Esophagus squamous epithelium (tissue), 5 donors: ENCODE data around the gene PSMA7. TPM values are rescaled to one million over a fixed set of nuclear protein-coding genes. Genes with fewer than 3 reads are reported as not detected.
A peak's percentile ranks its signal among the peaks of the same experiment; 100 is the strongest.

Source experiments
- DNase-seq: peaks from one replicate; lab custom pipeline; 2025; lab: John Stamatoyannopoulos, UW
- H3K27ac ChIP-seq, 4 donors: fragments of 200-600 bp; sonication (generic); one replicate each; pipeline ENCODE4 v1.5.1; 2016 to 2019; ENCODE audit warnings: mild to moderate bottlenecking in 1 of 4
- H3K27me3 ChIP-seq, 4 donors: fragments of 200-600 bp; sonication (generic); 1 replicate in 3 of 4; 2 replicates in 1 of 4; pipeline versions ENCODE4 v1.5.1 to v1.6.0; 2017 to 2021; ENCODE audit warnings: antibody characterized with exemption in 1 of 4
- H3K36me3 ChIP-seq, 3 donors: fragments of 200-600 bp; sonication (generic); one replicate each; pipeline ENCODE4 v1.5.1; 2016 to 2019
- H3K4me1 ChIP-seq, 3 donors: fragments of 200-600 bp; sonication (generic); one replicate each; pipeline ENCODE4 v1.5.1; 2017 to 2019
- H3K4me3 ChIP-seq, 4 donors: fragments of 200-600 bp; sonication (generic); 1 replicate in 3 of 4; 2 replicates in 1 of 4; pipeline ENCODE4 v1.5.1; 2016 to 2019; ENCODE audit warnings: mild to moderate bottlenecking in 2 of 4, moderate library complexity in 1 of 4
- H3K9me3 ChIP-seq, 3 donors: fragments of 200-600 bp; sonication (generic); one replicate each; pipeline ENCODE4 v1.5.1; 2016 to 2019
- CTCF ChIP-seq, 6 experiments: fragments of 450-650 bp in 4 of 6; fragments of 200-600 bp in 2 of 6; sonication (generic) in 2 of 6; IDR thresholded peaks; one replicate each; pipeline ENCODE4 v1.5.1; 2016 to 2019; ENCODE audit warnings: antibody characterized with exemption in 6 of 6, mild to moderate bottlenecking in 4 of 6, moderate library complexity in 4 of 6
- POLR2A ChIP-seq, 4 donors: fragments of 450-650 bp; IDR thresholded peaks; one replicate each; pipeline ENCODE4 v1.6.1; 2017; ENCODE audit warnings: antibody characterized with exemption in 4 of 4, mild to moderate bottlenecking in 4 of 4, moderate library complexity in 3 of 4
- WGBS, 2 donors: methylation state at CpG; one replicate each; pipeline ENCODE4 v1.1.5; 2018; 5-methylcytosine and 5-hydroxymethylcytosine counted together
- intact Hi-C: fragments of 100-400 bp; cut with DNase I; formaldehyde crosslinking; loops from one replicate; pipeline ENCODE4 v1.15.0; 2022
- total RNA-seq, 4 donors: library from RNA; depleted of rRNA; stranded (reverse); fragments of >200 nt; gene quantifications; one replicate each; pipeline ENCODE4 v1.1.0, GENCODE V29; 2016
- donor health status: DM: yes; HTN: yes; CAD: no.

Gene PSMA7
- total RNA-seq, 4 donors from 2014 or later: 230 to 373 (median 297) TPM

- TF ChIP-seq CTCF (IDR thresholded peaks at IDR 0.05): no peak
- no peak for TF ChIP-seq POLR2A (IDR thresholded peaks at IDR 0.05)
- peaks cover 0 to 59% (median 0%) of the 10 kb centered on the region in 3 donors for H3K36me3 ChIP-seq
- H3K4me1 ChIP-seq: peaks cover 10 to 57% (median 18%) of the 10 kb centered on the region in 3 donors
- H3K27ac ChIP-seq: no peak overlapping the region
- intact Hi-C loops: no loop called here
- no peak overlapping the region for H3K4me3 ChIP-seq
- WGBS, 2 donors: 88% methylated on average over 3 of the region's 3 CpGs; no CpG with 5 or more reads in 1 of the 2 donors
- H3K27me3 ChIP-seq: no peaks in the 10 kb centered on the region
- H3K9me3 ChIP-seq: no peaks in the 10 kb centered on the region
- no peak for DNase-seq
These were observed 13.0 kb upstream of the PSMA7 start for GRCh38 chr20:62156254-62156556.

- Histone ChIP-seq H3K4me3 (no peak overlapping the region), H3K4me1 (peaks cover 10 to 57% (median 14%) of the 10 kb centered on the region in 3 donors), H3K36me3 (peaks cover 0 to 54% (median 0%) of the 10 kb centered on the region in 3 donors), H3K9me3 (no peaks in the 10 kb centered on the region), H3K27me3 (no peaks in the 10 kb centered on the region), H3K27ac (no peak overlapping the region)
- WGBS, 2 donors: 59 to 74% methylated on average over 14 to 19 of the region's 29 CpGs
- TF ChIP-seq POLR2A (IDR thresholded peaks at IDR 0.05) (no peak), CTCF (IDR thresholded peaks at IDR 0.05) (no peak)
- no peak for DNase-seq
- intact Hi-C loops: no loop called here
These were observed 12.4 kb upstream of the PSMA7 start for GRCh38 chr20:62155428-62156253.

- no peak overlapping the region for H3K4me3 ChIP-seq
- H3K27ac ChIP-seq: no peak overlapping the region
- intact Hi-C loops: no loop called here
- no peak for TF ChIP-seq POLR2A (IDR thresholded peaks at IDR 0.05)
- TF ChIP-seq CTCF (IDR thresholded peaks at IDR 0.05): no peak
- 81 to 91% methylated on average over 16 to 21 of the region's 23 CpGs for WGBS, 2 donors
- no peaks in the 10 kb centered on the region for H3K27me3 ChIP-seq
- no peak for DNase-seq
- peaks cover 18 to 63% (median 27%) of the 10 kb centered on the region in 3 donors for H3K4me1 ChIP-seq
- H3K9me3 ChIP-seq: no peaks in the 10 kb centered on the region
- peaks cover 0 to 39% (median 0%) of the 10 kb centered on the region in 3 donors for H3K36me3 ChIP-seq
These were observed 8.7 kb upstream of the PSMA7 start for GRCh38 chr20:62151835-62152364.

DNA sequence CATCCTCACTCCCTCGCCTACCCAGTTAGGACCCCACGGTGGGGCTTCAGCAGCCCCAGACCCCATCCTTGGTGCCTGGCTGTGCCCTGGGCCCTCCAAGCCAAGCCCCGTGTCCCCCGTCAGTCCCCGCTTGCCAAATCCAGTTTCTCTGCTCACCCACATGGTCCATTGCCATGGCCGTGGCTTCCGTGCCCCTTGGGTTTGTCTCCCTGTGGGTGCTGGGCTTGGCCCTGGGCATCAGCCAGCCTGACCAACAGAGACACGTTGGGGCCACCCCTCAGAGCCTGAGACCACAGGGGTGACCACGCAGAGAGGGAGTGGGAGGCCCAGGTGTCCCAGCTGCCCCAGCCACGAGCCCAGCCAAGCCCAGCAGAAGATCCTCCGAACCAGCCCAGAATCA, 8.0 kb upstream of the PSMA7 start:
- Histone ChIP-seq H3K27me3 (no peaks in the 10 kb centered on the region), H3K9me3 (no peaks in the 10 kb centered on the region), H3K27ac (no peak overlapping the region), H3K4me1 (peaks cover 14 to 63% (median 22%) of the 10 kb centered on the region in 3 donors), H3K36me3 (peaks cover 0 to 36% (median 0%) of the 10 kb centered on the region in 3 donors), H3K4me3 (no peak overlapping the region)
- no peak for DNase-seq
- intact Hi-C loops: no loop called here
- 87 to 93% methylated on average over 5 to 7 of the region's 11 CpGs for WGBS, 2 donors
- TF ChIP-seq CTCF (IDR thresholded peaks at IDR 0.05) (no peak), POLR2A (IDR thresholded peaks at IDR 0.05) (no peak)

- H3K27me3 ChIP-seq: no peaks in the 10 kb centered on the region
- intact Hi-C loops: no loop called here
- no peak for TF ChIP-seq CTCF (IDR thresholded peaks at IDR 0.05)
- TF ChIP-seq POLR2A (IDR thresholded peaks at IDR 0.05): no peak
- peaks cover 19 to 63% (median 23%) of the 10 kb centered on the region in 3 donors for H3K4me1 ChIP-seq
- H3K9me3 ChIP-seq: no peaks in the 10 kb centered on the region
- no peak overlapping the region for H3K4me3 ChIP-seq
- H3K36me3 ChIP-seq: peaks cover 0 to 32% (median 0%) of the 10 kb centered on the region in 3 donors
- H3K27ac ChIP-seq: peak overlapping the region in 3 of 4 donors; percentile 46 to 53 (median 49)
- 63 to 80% methylated on average over 4 to 11 of the region's 11 CpGs for WGBS, 2 donors
- DNase-seq: no peak
These were observed 7.0 kb upstream of the PSMA7 start for GRCh38 chr20:62150310-62150575.
